HPDE6-E6E7 (cell line): ENCODE data around the gene ZNF628.
"Not testable (repeated sequence)": the region's sequence is repeated elsewhere in the genome, so short reads cannot be mapped to it uniquely, and the experiment has no call there.

ENCODE experiments used
- DNase-seq: peaks from one replicate; pipeline ENCODE4 v3.0.0; 2011; ENCODE audit warnings: missing footprints; ENCODE audit errors: extremely low spot score

Gene ZNF628

GRCh38 chr19:55484593-55485438 lies 8.4 kb downstream of the ZNF628 start, which contains the start of gene NAT14:
NAT14 (plus strand) TSS chr19:55485188; CDS start chr19:55485709, 521 bp downstream.
- peak; percentile 56 for DNase-seq

DNA sequence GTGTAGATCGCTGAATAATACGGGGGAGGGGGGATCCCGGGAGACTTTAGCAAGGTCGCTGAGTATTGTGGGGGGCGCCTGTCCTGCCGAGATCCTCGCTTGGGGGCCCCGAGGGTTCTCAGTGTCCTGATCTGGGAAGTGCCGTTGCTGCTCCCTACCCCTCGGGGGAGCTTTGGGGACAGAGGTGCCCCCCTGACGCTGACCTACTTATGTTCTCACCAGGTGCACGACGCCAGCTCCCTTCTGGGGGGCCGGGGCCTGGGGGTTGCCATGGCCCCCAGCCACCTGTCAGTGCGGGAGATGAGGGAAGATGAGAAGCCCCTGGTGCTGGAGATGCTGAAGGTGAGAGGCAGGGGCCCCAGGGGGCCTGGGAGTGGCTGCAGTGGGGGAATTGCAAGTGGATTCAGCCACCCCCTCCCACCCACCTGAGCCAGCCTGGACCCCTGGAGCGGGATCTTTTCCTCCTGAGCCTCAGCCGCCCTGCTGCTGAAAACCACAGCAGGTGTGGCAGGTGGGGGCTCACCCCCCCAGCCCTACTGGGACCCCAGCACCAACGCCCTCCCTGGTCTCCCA lies 9.1 kb downstream of the ZNF628 start:
- DNase-seq: no peak

DNA sequence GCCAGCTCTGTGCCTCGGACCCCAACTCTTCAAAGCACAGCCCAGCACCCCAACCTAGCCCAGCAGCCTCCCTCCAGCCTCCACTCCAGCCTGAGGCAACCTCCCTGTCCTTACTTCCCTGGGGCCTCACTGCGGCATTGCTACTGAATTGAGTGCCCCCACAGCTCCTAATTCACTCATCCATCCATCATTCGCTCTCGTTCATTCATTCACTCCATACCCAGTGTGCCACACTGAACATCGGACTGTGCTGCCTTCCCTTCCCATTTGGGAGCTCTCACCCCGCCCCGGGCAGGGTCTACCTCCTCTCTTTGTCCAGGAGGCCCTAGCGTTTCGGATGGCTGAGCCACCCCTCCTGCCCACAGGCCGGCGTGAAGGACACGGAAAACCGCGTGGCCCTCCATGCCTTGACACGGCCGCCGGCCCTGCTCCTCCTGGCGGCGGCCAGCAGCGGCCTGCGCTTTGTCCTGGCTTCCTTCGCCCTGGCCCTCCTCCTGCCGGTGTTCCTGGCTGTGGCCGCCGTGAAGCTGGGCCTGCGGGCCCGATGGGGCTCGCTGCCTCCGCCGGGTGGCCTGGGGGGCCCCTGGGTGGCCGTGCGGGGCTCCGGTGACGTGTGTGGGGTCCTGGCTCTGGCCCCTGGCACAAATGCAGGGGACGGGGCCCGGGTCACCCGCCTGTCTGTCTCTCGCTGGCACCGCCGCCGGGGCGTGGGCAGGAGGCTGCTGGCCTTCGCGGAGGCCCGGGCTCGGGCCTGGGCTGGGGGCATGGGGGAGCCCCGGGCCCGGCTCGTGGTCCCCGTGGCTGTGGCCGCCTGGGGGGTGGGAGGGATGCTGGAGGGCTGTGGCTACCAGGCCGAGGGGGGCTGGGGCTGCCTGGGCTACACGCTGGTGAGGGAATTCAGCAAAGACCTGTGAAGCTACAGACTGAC lies 9.9 kb downstream of the ZNF628 start:
- no peak for DNase-seq

DNA sequence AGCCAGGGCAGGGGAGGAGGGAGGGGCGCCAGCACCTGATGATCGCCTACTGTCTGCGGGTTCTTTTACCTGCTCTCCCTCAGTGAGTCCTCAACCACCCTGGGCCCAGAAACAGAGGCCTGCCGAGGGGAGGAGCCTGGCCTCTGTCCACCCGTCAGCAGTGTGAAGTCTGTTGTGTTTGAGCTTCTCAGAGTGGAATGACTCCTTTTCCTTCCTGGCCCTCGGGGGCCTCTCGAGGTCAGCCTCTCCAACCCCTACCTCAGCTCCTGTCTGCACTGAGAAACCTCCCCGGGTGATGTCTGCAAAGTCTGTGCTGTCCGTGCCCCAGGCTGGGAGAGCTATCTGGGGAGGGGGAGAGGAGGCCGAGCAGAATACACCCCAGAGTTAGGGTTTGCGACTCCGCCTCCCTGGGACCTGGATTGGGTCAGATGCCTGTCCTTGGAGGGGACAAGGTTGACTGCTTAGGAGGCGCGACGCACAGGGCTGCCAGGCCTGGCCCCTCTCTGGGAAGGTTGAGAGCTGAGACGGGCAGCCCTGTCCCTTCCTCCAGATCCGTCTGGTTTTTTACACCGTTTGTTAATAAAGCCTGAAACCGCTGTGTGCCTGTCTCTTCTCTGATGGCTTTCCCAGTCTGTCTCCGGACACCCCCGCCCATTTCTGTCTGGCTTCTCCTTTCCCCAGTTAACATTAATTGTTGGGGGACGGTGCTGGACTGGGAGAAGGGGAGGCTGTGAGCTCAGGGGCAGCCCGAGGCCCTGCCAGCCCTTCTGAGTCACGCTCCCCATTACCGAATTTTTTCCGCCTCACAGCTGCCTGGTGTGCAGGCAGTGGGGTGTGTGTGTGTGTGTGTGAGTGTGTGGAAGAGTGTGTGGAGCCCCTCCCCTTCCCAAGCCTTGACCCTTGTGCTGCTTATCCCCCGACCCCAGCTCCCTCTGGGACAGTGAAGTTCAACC lies 10.8 kb downstream of the ZNF628 start:
- DNase-seq: peak; percentile 84

GRCh38 chr19:55487924-55488687 lies 11.7 kb downstream of the ZNF628 start, which contains the start of gene SSC5D:
SSC5D (plus strand) TSS chr19:55488436; CDS start chr19:55488590, 154 bp downstream.
- no peak for DNase-seq

DNA sequence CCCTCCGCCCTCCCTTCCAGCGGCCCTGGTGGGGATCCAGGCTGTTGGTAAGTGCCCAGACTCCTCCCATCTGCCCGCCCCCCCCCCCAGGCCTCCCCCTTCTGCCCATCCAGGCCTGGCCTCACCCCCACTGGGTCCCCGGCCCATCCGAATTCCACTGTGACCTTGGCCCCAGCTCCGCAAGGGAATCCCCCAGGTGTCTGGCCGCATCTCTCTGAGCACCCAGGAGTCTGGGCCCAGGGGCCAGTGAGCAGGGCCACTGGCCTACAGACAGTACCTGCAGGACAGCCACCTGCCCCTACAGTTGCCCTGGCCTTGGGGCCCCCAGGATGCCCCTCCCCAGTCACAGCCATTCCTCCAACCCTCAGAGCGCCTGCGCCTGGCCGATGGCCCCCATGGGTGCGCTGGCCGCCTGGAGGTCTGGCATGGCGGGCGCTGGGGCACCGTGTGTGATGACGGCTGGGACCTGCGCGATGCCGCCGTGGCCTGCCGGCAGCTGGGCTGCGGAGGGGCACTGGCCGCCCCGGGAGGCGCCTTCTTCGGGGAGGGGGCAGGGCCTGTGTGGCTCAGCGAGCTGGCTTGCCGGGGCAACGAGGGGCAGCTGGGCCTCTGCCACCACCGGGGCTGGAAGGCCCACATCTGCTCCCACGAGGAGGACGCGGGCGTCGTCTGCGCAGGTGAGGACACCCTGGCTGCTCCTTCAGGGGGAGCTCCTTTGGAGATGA lies 12.7 kb downstream of the ZNF628 start:
- no peak for DNase-seq

GRCh38 chr19:55489711-55490477 lies 13.5 kb downstream of the ZNF628 start:
- no peak for DNase-seq

DNA sequence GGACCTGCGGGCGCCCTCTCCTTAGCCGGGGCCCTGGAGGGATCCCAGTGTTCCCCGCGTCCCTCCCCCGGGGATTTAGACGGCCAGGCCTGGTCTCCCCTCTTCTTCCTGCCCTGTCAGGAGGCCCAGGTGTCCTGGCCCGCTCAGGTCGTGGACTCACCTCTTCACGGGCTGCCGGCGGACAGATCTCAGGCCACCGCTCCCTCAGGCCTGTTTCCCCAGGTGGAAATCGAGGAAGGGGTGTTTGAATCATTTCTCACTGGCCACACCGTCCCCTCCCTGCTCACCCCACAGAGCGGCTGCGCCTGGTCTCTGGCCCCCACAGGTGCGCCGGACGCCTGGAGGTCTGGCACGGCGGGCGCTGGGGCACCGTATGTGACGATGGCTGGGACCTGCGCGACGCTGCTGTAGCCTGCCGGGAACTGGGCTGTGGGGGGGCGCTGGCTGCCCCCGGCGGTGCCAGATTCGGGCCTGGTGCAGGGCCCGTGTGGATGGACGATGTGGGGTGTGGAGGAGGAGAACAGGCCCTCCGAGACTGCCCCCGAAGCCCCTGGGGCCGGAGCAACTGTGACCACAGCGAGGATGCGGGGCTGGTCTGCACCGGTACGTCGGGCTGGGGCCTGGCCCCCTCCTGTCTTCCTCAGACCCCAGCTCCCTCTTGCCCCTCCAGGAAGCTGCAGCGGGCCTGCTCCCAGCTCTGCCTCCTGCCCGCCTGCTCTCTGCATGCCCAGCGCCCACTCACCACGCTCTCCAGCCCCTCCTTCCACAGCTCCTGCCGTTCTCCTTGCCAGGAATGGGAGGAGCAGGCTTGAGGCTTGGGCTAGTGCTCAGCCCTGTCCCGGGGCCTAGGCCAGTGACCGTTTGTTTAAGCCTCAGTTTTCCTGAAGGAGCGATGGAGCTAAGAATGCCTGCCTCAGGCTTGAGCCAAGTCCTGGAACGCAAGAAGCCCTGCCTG lies 14.3 kb downstream of the ZNF628 start:
- no peak for DNase-seq

DNA sequence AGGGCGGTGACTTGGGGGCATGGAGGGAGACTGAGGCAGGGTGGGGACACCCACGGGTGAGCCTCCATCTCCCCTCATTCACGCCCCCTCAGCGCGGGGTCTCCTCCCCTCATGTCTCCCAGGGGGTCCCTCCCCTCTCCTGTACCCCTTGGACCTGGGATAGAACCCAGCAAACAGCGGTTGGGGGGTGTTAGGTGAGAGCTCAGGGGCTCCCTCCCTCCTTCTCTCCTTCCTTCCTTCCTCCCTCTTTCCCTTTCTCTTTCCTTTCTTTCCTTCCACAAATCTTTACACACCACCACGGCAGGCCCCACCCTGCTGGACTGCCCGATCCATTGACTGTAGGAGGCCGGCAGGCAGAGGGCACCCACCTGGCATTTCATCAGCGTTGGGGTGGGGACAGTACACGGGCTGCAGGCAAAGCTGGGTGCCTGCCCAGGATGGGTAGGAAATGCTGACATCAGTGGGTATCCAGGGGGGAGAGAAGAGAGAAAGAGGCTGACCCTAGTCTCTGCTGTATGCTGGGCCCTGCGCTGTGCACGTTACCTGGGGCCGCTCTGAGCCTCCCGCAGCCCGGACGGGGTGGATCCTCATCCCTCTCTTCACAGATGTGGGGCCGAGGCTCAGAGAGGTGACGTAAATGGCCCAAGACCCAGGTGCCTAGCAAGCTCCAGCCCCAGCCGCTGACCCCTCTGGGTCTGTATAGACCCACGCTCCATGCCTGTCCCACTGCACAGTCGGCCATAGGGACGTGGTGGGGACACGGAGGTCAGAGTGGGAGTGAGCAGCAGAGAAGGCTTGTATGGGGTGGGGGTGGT lies 15.3 kb downstream of the ZNF628 start:
- DNase-seq: no peak

- no peak for DNase-seq
Measured at GRCh38 chr19:55492362-55492944, 16.0 kb downstream of the ZNF628 start.

DNA sequence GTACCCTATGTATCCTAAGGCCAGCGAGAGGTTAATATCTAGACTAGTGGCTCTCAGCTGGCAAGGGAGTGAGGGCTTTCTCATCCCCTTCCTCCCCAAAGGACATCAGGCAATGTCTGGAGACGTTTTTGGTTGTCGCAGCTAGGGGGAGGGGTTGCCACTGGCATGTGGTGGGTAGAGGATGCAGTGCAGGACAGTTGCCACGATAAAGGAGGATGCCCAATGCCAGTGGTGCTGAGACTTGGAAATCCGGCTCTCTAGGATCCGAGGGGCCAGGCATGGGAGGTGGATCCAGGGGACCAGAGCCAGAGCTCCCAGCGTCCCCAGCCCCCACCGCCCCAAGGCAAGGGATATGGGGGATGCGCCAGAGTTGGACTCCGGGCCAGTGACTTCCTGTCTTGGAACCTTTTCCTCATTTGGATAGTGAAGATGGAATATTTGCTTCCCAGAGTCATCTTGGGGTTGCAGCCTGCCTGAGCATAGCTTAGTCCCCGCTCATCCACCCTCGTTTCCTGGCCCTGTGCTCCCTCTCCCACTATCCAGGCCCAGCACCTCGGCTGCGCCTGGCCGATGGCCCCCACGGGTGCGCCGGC lies 16.7 kb downstream of the ZNF628 start:
- no peak for DNase-seq

DNA sequence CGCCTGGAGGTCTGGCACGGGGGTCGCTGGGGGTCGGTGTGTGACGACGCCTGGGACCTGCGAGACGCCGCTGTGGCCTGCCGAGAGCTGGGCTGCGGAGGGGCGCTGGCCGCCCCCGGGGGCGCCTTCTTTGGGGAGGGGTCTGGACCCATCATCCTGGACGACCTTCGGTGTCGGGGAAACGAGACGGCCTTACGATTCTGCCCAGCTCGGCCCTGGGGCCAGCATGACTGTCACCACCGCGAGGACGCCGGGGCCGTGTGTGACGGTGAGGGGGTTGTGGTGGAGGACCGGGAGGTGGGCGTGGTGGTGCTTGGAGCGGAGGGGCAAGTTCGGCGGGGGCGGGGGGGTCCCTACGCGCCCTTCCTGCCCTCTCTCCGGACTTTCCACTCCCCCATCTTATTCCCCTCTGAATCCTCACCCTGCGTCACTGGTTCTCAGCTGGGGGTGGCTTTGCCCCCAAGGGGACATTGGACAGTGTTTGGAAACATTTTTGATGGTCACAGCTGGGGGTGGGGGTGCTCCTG lies 17.3 kb downstream of the ZNF628 start:
- DNase-seq: no peak

- no peak for DNase-seq
Measured at GRCh38 chr19:55494172-55494761, 17.9 kb downstream of the ZNF628 start.

GRCh38 chr19:55495646-55496349 lies 19.4 kb downstream of the ZNF628 start:
- DNase-seq: no peak

GRCh38 chr19:55496820-55497219 lies 20.4 kb downstream of the ZNF628 start:
- not testable (repeated sequence) for DNase-seq
